Neural cell (in vitro differentiated cells): ENCODE measurements around the gene FBXO24.

Experiments used
- CTCF ChIP-seq: fragments of 450-650 bp; IDR thresholded peaks from 2 replicates; pipeline ENCODE4 v1.5.1; 2014; ENCODE audit warnings: antibody characterized with exemption, mild to moderate bottlenecking, moderate library complexity; ENCODE audit not compliant: poor library complexity, severe bottlenecking
- EP300 ChIP-seq: fragments of 450-650 bp; conservative IDR thresholded peaks from 2 replicates; pipeline ENCODE4 v1.6.1; 2014; ENCODE audit warnings: antibody characterized with exemption, mild to moderate bottlenecking, moderate library complexity; ENCODE audit not compliant: poor library complexity, severe bottlenecking
- POLR2AphosphoS5 ChIP-seq: IDR thresholded peaks from 2 replicates; pipeline ENCODE4 v1.6.1; 2012
- REST ChIP-seq: IDR thresholded peaks from 2 replicates; pipeline ENCODE4 v1.6.1; 2012; ENCODE audit warnings: borderline replicate concordance
- SMC3 ChIP-seq: fragments of 450-650 bp; conservative IDR thresholded peaks from 2 replicates; pipeline ENCODE4 v1.6.1; 2014; ENCODE audit warnings: antibody characterized with exemption, mild to moderate bottlenecking, moderate library complexity; ENCODE audit not compliant: poor library complexity

- TF ChIP-seq EP300: no peak
- TF ChIP-seq CTCF: no peak
- no peak for TF ChIP-seq SMC3
- TF ChIP-seq POLR2AphosphoS5: no peak
- TF ChIP-seq REST: no peak
These were observed 3.5 kb upstream of the FBXO24 start for GRCh38 chr7:100582650-100583049.
